ENCODE results near the gene PCID2. TPM values are rescaled to one million over a fixed set of nuclear protein-coding genes. Genes with fewer than 3 reads are reported as not detected.
A peak's percentile ranks its signal among the peaks of the same experiment; 100 is the strongest.

Gene PCID2
- total and polyA plus RNA-seq, 2 of the 13 experiments (the other 11 are each of a cell fraction or from before 2014, with no cell fraction given), result 65.0 to 111 TPM

DNA sequence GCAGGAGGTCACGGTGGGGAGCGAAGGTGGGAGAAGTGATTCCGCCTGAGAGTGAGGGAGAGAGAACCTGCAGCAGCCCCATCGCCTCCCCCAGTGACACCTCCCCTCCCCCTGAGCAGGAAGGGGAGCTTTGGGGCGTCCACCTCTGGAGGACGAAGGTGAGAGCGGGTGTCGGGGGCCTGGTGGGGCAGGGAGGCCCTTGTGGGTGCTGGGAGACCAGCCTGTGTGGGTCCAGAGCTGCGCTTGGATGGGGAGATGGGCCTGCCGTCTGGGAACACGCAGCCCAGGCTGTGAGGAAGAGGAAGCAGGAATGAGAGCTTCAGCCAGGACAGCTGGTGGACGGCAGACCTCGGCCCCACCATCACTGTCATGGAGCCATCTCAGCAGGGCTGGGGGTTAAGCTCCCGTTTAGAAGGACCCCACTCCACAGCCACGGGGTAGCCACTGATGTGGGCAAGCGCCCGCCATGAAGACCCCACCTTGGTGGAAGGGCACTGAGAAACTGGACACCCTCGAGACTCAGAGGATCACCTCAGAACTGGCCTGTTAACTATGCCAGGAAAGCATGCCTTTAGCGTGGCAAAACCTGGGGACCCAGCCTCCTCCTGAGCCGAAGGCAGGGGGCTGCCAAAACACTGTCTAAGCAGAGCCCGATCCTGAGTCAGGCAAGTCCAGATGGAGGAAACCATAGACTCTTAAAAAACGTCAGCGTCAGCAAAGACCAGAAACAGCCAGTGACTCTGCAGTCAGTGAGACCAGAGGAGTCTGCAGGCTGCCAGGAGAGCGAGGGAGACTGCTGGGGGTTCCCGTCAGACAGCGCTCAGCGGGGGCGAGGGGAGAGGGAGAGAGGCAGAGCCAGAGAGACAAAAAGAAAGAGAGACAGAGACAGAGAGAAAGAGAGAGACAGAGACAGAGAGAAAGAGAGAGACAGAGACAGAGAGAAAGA lies 56.5 kb downstream of the PCID2 start (continued):
- TF ChIP-seq, protein P1, sequence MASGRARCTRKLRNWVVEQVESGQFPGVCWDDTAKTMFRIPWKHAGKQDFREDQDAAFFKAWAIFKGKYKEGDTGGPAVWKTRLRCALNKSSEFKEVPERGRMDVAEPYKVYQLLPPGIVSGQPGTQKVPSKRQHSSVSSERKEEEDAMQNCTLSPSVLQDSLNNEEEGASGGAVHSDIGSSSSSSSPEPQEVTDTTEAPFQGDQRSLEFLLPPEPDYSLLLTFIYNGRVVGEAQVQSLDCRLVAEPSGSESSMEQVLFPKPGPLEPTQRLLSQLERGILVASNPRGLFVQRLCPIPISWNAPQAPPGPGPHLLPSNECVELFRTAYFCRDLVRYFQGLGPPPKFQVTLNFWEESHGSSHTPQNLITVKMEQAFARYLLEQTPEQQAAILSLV (CRISPR knock-in tag; IDR thresholded peaks at IDR 0.05; ENCODE audit: borderline replicate concordance), result 0 out of 2 replicates have a peak, but pooled peaks have one; percentile 54
- TF ChIP-seq CHD2 (IDR thresholded peaks at IDR 0.05; ENCODE audit: low read depth, low read length) (no peak), PITX1 (CRISPR knock-in tag; IDR thresholded peaks at IDR 0.05) (no peak), ZNF136 (CRISPR knock-in tag; IDR thresholded peaks at IDR 0.05; ENCODE audit: low read depth) (0 out of 2 replicates have a peak, but pooled peaks have one; percentile 64), SMARCC2 (IDR thresholded peaks at IDR 0.05) (no peak), ZNF577 (CRISPR knock-in tag; IDR thresholded peaks at IDR 0.05; ENCODE audit: borderline replicate concordance, low read depth) (no peak), ZNF264 (CRISPR knock-in tag; IDR thresholded peaks at IDR 0.05) (0 out of 2 replicates have a peak, but pooled peaks have one; percentile 39), ZFY (CRISPR knock-in tag; IDR thresholded peaks at IDR 0.05) (peak; percentile 30; the same call in 1 of the 2 replicates), DNMT1 (CRISPR knock-in tag; IDR thresholded peaks at IDR 0.05) (no peak), HMG20A (CRISPR knock-in tag; IDR thresholded peaks at IDR 0.05; ENCODE audit: borderline replicate concordance) (no peak), MTA1 (CRISPR knock-in tag; IDR thresholded peaks at IDR 0.05; ENCODE audit: borderline replicate concordance) (0 out of 2 replicates have a peak, but pooled peaks have one; percentile 20), ZNF564 (CRISPR knock-in tag; IDR thresholded peaks at IDR 0.05) (no peak), ZNF572 (CRISPR knock-in tag; IDR thresholded peaks at IDR 0.05) (no peak), HOXA3 (CRISPR knock-in tag; IDR thresholded peaks at IDR 0.05) (peak; percentile 17; the same call in 1 of the 2 replicates), ZNF446 (CRISPR knock-in tag; IDR thresholded peaks at IDR 0.05) (no peak; the same call in 1 of the 2 replicates), JUNB (CRISPR knock-in tag; IDR thresholded peaks at IDR 0.05; ENCODE audit: borderline replicate concordance) (peak; percentile 60; the same call in 1 of the 2 replicates), ADNP (CRISPR knock-in tag; IDR thresholded peaks at IDR 0.05) (no peak), RARA (CRISPR knock-in tag; IDR thresholded peaks at IDR 0.05) (no peak), PRPF4 (IDR thresholded peaks at IDR 0.05; ENCODE audit: low read depth, low read length, poor library complexity, severe bottlenecking) (no peak), KDM6A (CRISPR knock-in tag; IDR thresholded peaks at IDR 0.05; ENCODE audit: low read depth) (no peak), PAWR (CRISPR knock-in tag; IDR thresholded peaks at IDR 0.05; ENCODE audit: borderline replicate concordance) (no peak), ZNF10 (CRISPR knock-in tag; IDR thresholded peaks at IDR 0.05; ENCODE audit: borderline replicate concordance, low read depth) (no peak)
- TF ChIP-seq, protein P2, sequence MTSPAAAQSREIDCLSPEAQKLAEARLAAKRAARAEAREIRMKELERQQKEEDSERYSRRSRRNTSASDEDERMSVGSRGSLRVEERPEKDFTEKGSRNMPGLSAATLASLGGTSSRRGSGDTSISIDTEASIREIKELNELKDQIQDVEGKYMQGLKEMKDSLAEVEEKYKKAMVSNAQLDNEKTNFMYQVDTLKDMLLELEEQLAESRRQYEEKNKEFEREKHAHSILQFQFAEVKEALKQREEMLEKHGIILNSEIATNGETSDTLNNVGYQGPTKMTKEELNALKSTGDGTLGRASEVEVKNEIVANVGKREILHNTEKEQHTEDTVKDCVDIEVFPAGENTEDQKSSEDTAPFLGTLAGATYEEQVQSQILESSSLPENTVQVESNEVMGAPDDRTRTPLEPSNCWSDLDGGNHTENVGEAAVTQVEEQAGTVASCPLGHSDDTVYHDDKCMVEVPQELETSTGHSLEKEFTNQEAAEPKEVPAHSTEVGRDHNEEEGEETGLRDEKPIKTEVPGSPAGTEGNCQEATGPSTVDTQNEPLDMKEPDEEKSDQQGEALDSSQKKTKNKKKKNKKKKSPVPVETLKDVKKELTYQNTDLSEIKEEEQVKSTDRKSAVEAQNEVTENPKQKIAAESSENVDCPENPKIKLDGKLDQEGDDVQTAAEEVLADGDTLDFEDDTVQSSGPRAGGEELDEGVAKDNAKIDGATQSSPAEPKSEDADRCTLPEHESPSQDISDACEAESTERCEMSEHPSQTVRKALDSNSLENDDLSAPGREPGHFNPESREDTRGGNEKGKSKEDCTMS (CRISPR knock-in tag; conservative IDR thresholded peaks at IDR 0.05), result no peak
- TF ChIP-seq, protein P3, sequence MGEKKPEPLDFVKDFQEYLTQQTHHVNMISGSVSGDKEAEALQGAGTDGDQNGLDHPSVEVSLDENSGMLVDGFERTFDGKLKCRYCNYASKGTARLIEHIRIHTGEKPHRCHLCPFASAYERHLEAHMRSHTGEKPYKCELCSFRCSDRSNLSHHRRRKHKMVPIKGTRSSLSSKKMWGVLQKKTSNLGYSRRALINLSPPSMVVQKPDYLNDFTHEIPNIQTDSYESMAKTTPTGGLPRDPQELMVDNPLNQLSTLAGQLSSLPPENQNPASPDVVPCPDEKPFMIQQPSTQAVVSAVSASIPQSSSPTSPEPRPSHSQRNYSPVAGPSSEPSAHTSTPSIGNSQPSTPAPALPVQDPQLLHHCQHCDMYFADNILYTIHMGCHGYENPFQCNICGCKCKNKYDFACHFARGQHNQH (CRISPR knock-in tag; IDR thresholded peaks at IDR 0.05), result no peak
- TF ChIP-seq, protein P4, sequence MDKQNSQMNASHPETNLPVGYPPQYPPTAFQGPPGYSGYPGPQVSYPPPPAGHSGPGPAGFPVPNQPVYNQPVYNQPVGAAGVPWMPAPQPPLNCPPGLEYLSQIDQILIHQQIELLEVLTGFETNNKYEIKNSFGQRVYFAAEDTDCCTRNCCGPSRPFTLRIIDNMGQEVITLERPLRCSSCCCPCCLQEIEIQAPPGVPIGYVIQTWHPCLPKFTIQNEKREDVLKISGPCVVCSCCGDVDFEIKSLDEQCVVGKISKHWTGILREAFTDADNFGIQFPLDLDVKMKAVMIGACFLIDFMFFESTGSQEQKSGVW (CRISPR knock-in tag; IDR thresholded peaks at IDR 0.05; ENCODE audit: borderline replicate concordance), result no peak

Data from HepG2 (cell line).